Measurements from ENCODE around the gene MRPL18. TPM values are rescaled to one million over a fixed set of nuclear protein-coding genes. Genes with fewer than 3 reads are reported as not detected.

Gene MRPL18
- total and polyA plus RNA-seq, 9 of the 15 experiments (the other 6 are each of a cell fraction or from before 2014, with no cell fraction given) = 149 to 456 (median 196) TPM

- Histone ChIP-seq H3K9ac (ENCODE audit: insufficient read depth in 1 of 2, low read depth in 2 of 2, low read length in 2 of 2) (no peak overlapping the region), H4K20me1 (replicated peaks; ENCODE audit: control insufficient read depth, insufficient read depth, low read length) (no peaks in the 10 kb centered on the region), H3K4me3 (no peak overlapping the region), H3K79me2 (ENCODE audit: control insufficient read depth, insufficient read depth, low read length) (no peaks in the 10 kb centered on the region), H3K36me3 (ENCODE audit: control insufficient read depth, insufficient read depth, low read length) (no peaks in the 10 kb centered on the region), H3K27ac (ENCODE audit: extremely low read depth, low read depth, low read length) (no peak overlapping the region), H3K27me3 (ENCODE audit: control insufficient read depth in 2 of 2, insufficient read depth in 2 of 2, low read length in 2 of 2) (peaks cover 23 to 46% of the 10 kb centered on the region in 2 experiments; a peak in 4 of 5 replicates), H3K9me1 (ENCODE audit: control insufficient read depth, insufficient read depth, low read length) (no peaks in the 10 kb centered on the region), H2AFZ (ENCODE audit: low read depth, low read length) (no peak overlapping the region), H3K4me1 (replicated peaks in 1 of 2; ENCODE audit: control insufficient read depth in 2 of 2, insufficient read depth in 2 of 2, low read length in 2 of 2) (peaks cover 0 to 16% of the 10 kb centered on the region in 2 experiments; a peak in 4 of 5 replicates), H3K9me3 (replicated peaks; ENCODE audit: control insufficient read depth, insufficient read depth, low read depth, low read length) (no peaks in the 10 kb centered on the region), H3K4me2 (ENCODE audit: insufficient read depth, low read length) (no peak overlapping the region)
- no peak for FAIRE-seq
- no peak for DNase-seq (ENCODE audit: extremely low read depth in 1 of 4, low spot score in 3 of 4)
- intact Hi-C loops (cut with micrococcal nuclease) (no loop called here), in situ Hi-C loops (cut with MboI) (no loop called here)
- 25% methylated on average over 6 of the region's 6 CpGs for WGBS (ENCODE audit: insufficient coverage, low coverage, missing lambda C conversion rate)
- ChIA-PET CTCF (ENCODE audit: low intra/inter-chr PET ratio) (no interaction called here), POLR2A (interaction anchor here (0.5 kb wide), 1 partner anchor 10 kb away, joined by 3 read pairs; no protein-coding TSS in a partner anchor)
- BruUV-seq (replicated peaks) = no TSS peak
- TF ChIP-seq CLOCK (CRISPR knock-in tag; IDR thresholded peaks at IDR 0.05; ENCODE audit: borderline replicate concordance) (no peak), REST (IDR thresholded peaks at IDR 0.05; ENCODE audit: borderline replicate concordance) (no peak), REST (CRISPR knock-in tag; IDR thresholded peaks at IDR 0.05; ENCODE audit: low read depth) (no peak), HMG20B (CRISPR knock-in tag; IDR thresholded peaks at IDR 0.05) (no peak)
- no peak for ATAC-seq
Observed at GRCh38 chr6:159808647-159809046, 18.4 kb downstream of the MRPL18 start.

All from K562 (cell line).